HCT116 (cell line): ENCODE measurements around the gene BDH1. TPM values are rescaled to one million over a fixed set of nuclear protein-coding genes. Genes with fewer than 3 reads are reported as not detected.

Experiments used
- ATAC-seq: fragments of 200-7000 bp; cut with Tn5 transposase; 2 replicates; pipeline ENCODE4 v1.9.1; 2020; ENCODE audit warnings: mild to moderate bottlenecking, moderate library complexity
- BruUV-seq: library from RNA; stranded (reverse); fragments of 400-500 nt; replicated peaks from 2 replicates; lab custom pipeline; 2021; lab: Mats Ljungman, UMichigan
- CTCF ChIA-PET: fragments of 300-600 bp; sonication (Branson Sonifier 250); formaldehyde crosslinking; loops from one replicate; lab custom pipeline; 2021; ENCODE audit warnings: antibody characterized with exemption; lab: Charles Lee
- POLR2A ChIA-PET: fragments of 300-600, 350-600 bp; sonication (Branson Sonifier 250); formaldehyde crosslinking; loops from one replicate; lab custom pipeline; 2021; ENCODE audit warnings: antibody characterized with exemption; lab: Charles Lee
- RAD21 ChIA-PET, 2 experiments: fragments of 300-600 bp; sonication (Branson Sonifier 250); formaldehyde crosslinking; loops; one replicate each; lab custom pipeline; 2023; ENCODE audit warnings: low total read pairs in 2 of 2; ENCODE audit not compliant: uncharacterized antibody in 2 of 2, unreplicated experiment in 2 of 2, low non-redundant PET in 1 of 2; lab: Charles Lee
- DNase-seq: peaks from one replicate; pipeline ENCODE4 v3.0.0-alpha.2; 2010; ENCODE audit warnings: low read depth, low spot score
- H2AFZ ChIP-seq: fragments of 200-600 bp; shearing (Covaris generic), sonication (generic); 2 replicates; pipeline ENCODE4 v1.6.1; 2017; ENCODE audit warnings: low read depth, mixed run types, mixed read lengths, antibody characterized with exemption, low read length; ENCODE audit not compliant: poor library complexity, severe bottlenecking
- H3K27ac ChIP-seq: 2 replicates; pipeline ENCODE4 v1.5.1; 2012; ENCODE audit warnings: low read depth, low read length
- H3K27me3 ChIP-seq: fragments of 200-600 bp; sonication (generic); 2 replicates; pipeline ENCODE4 v1.6.1; 2016; ENCODE audit warnings: mixed run types, low read length, mixed read lengths; ENCODE audit not compliant: insufficient read depth
- H3K36me3 ChIP-seq, 2 experiments: fragments of 200-500 bp in 1 of 2; fragments of 200-600 bp in 1 of 2; sonication (Bioruptor generic) in 1 of 2; sonication (generic) in 1 of 2; 2 replicates each; pipeline versions ENCODE4 v1.5.1 to v1.6.1; 2014 to 2016; ENCODE audit warnings: low read length in 2 of 2, inconsistent platforms in 1 of 2, mixed read lengths in 1 of 2, mixed run types in 1 of 2; ENCODE audit not compliant: insufficient read depth in 2 of 2, control insufficient read depth in 1 of 2
- H3K4me1 ChIP-seq, 2 experiments: fragments of 200-600 bp in 1 of 2; sonication (generic) in 1 of 2; 2 replicates each; pipeline versions ENCODE4 v1.5.1 to v1.6.1; 2012 to 2017; ENCODE audit warnings: low read length in 2 of 2, inconsistent platforms in 1 of 2, mild to moderate bottlenecking in 1 of 2, mixed read lengths in 1 of 2, mixed run types in 1 of 2, moderate library complexity in 1 of 2; ENCODE audit not compliant: insufficient read depth in 2 of 2, control insufficient read depth in 1 of 2
- H3K4me2 ChIP-seq: fragments of 200-600 bp; sonication (generic); 2 replicates; pipeline ENCODE4 v1.6.1; 2017; ENCODE audit warnings: mixed run types, low read length, mixed read lengths
- H3K4me3 ChIP-seq, 2 experiments: fragments of 200-600 bp in 1 of 2; sonication (generic) in 1 of 2; replicated peaks in 1 of 2; 2 replicates each; pipeline ENCODE4 v1.5.1; 2011 to 2016; ENCODE audit warnings: low read length in 2 of 2, control low read depth in 1 of 2, low read depth in 1 of 2, mild to moderate bottlenecking in 1 of 2, mixed read lengths in 1 of 2, mixed run types in 1 of 2
- H3K79me2 ChIP-seq: fragments of 200-600 bp; sonication (generic); 2 replicates; pipeline ENCODE4 v1.6.1; 2017; ENCODE audit warnings: mild to moderate bottlenecking, mixed run types, low read length, moderate library complexity, mixed read lengths; ENCODE audit not compliant: insufficient read depth
- H3K9ac ChIP-seq: fragments of 200-600 bp; sonication (generic); 2 replicates; pipeline ENCODE4 v1.6.1; 2016; ENCODE audit warnings: low read length, mixed read lengths
- H3K9me2 ChIP-seq: fragments of 200-600 bp; sonication (generic), shearing (Covaris generic); 2 replicates; pipeline ENCODE4 v1.6.1; 2017; ENCODE audit warnings: mixed run types, mild to moderate bottlenecking, moderate library complexity; ENCODE audit not compliant: insufficient read depth
- H3K9me3 ChIP-seq, 2 experiments: fragments of 200-500 bp in 1 of 2; fragments of 200-600 bp in 1 of 2; sonication (Bioruptor generic) in 1 of 2; sonication (generic) in 1 of 2; 2 replicates each; pipeline ENCODE4 v1.6.1; 2014 to 2017; ENCODE audit warnings: low read length in 2 of 2, mixed read lengths in 2 of 2, inconsistent platforms in 1 of 2, low read depth in 1 of 2, mild to moderate bottlenecking in 1 of 2, mixed run types in 1 of 2, moderate library complexity in 1 of 2; ENCODE audit not compliant: control insufficient read depth in 1 of 2, insufficient read depth in 1 of 2
- H4K20me1 ChIP-seq: fragments of 200-600 bp; sonication (generic), shearing (Covaris generic); 2 replicates; pipeline ENCODE4 v1.6.1; 2017; ENCODE audit warnings: mixed run types, mild to moderate bottlenecking, moderate library complexity; ENCODE audit not compliant: insufficient read depth
- CBX3 ChIP-seq: IDR thresholded peaks from 2 replicates; pipeline ENCODE4 v1.6.1; 2012; ENCODE audit warnings: low read depth
- EGR1 ChIP-seq: IDR thresholded peaks from 2 replicates; pipeline ENCODE4 v1.6.1; 2012; ENCODE audit warnings: low read depth
- ELF1 ChIP-seq: IDR thresholded peaks from 2 replicates; pipeline ENCODE4 v1.6.1; 2012; ENCODE audit warnings: low read depth, borderline replicate concordance
- EZH2 ChIP-seq: fragments of 200-600 bp; sonication (generic); IDR thresholded peaks from 2 replicates; pipeline ENCODE4 v1.6.1; 2017; ENCODE audit warnings: antibody characterized with exemption, mixed run types
- FOSL1 ChIP-seq: IDR thresholded peaks from 2 replicates; pipeline ENCODE4 v1.6.1; 2012; ENCODE audit warnings: low read depth
- JUND ChIP-seq: IDR thresholded peaks from 2 replicates; pipeline ENCODE4 v1.6.1; 2012
- MAX ChIP-seq: IDR thresholded peaks from 2 replicates; pipeline ENCODE4 v1.6.1; 2012
- POLR2A ChIP-seq: IDR thresholded peaks from 2 replicates; pipeline ENCODE4 v1.7.0; 2011; ENCODE audit warnings: borderline replicate concordance; ENCODE audit not compliant: insufficient read depth, insufficient read length; ENCODE audit errors: extremely low read depth
- POLR2AphosphoS5 ChIP-seq: IDR thresholded peaks from 2 replicates; pipeline ENCODE4 v1.6.1; 2011; ENCODE audit warnings: mild to moderate bottlenecking, low read depth, low read length, moderate library complexity
- RAD21 ChIP-seq: IDR thresholded peaks from 2 replicates; pipeline ENCODE4 v1.6.1; 2012; ENCODE audit warnings: low read depth, mild to moderate bottlenecking
- REST ChIP-seq: IDR thresholded peaks from 2 replicates; pipeline ENCODE4 v1.6.1; 2012; ENCODE audit warnings: low read depth
- SIN3A ChIP-seq: IDR thresholded peaks from 2 replicates; pipeline ENCODE4 v1.6.1; 2012; ENCODE audit warnings: low read depth
- SP1 ChIP-seq: IDR thresholded peaks from 2 replicates; pipeline ENCODE4 v1.6.1; 2012; ENCODE audit warnings: low read depth
- SRF ChIP-seq: IDR thresholded peaks from 2 replicates; pipeline ENCODE4 v1.6.1; 2012; ENCODE audit warnings: low read depth
- TCF7L2 ChIP-seq: IDR thresholded peaks from 2 replicates; pipeline ENCODE4 v1.7.0; 2011; ENCODE audit warnings: borderline replicate concordance, inconsistent platforms; ENCODE audit not compliant: insufficient read depth, insufficient read length; ENCODE audit errors: extremely low read depth
- YY1 ChIP-seq: IDR thresholded peaks from 2 replicates; pipeline ENCODE4 v1.6.1; 2011; ENCODE audit warnings: low read length, low read depth, moderate library complexity, mild to moderate bottlenecking; ENCODE audit not compliant: insufficient replicate concordance; ENCODE audit errors: extremely low read depth
- ZFX ChIP-seq: fragments of 450-650 bp; IDR thresholded peaks from 2 replicates; pipeline ENCODE4 v1.6.1; 2017
- ZNF274 ChIP-seq: fragments of 200-500 bp; sonication (Bioruptor generic); IDR thresholded peaks from 2 replicates; pipeline ENCODE4 v1.6.1; 2014; ENCODE audit warnings: mild to moderate bottlenecking, low read depth, low read length, inconsistent platforms
- intact Hi-C: fragments of 100-400 bp; cut with micrococcal nuclease; formaldehyde crosslinking; loops from 2 replicates; pipeline ENCODE4 v1.10.0; 2022
- total RNA-seq: library from RNA; stranded (reverse); gene quantifications from one replicate; pipeline ENCODE4 v1.2.1, GENCODE V29; 2021; ENCODE audit not compliant: unreplicated experiment
- TF ChIP-seq, protein P1 (sequence below): IDR thresholded peaks from 2 replicates; pipeline ENCODE4 v1.6.1; 2012

Gene BDH1
- total RNA-seq, 1 experiment from 2014 or later: 26.6 TPM

GRCh38 chr3:197504229-197504628 lies 51.5 kb downstream of the BDH1 start:
- ChIA-PET CTCF (interaction anchor here (0.6 kb wide), 1 partner anchor 13 kb away, joined by 3 read pairs; no protein-coding TSS in a partner anchor), RAD21 (no interaction called here), POLR2A (no interaction called here)
- H3K79me2 ChIP-seq: no peaks in the 10 kb centered on the region
- no peak overlapping the region for H3K27ac ChIP-seq
- H3K4me1 ChIP-seq: peaks cover 8 to 26% of the 10 kb centered on the region in 2 experiments; a peak in 3 of 4 replicates
- no peaks in the 10 kb centered on the region for H3K9me2 ChIP-seq
- H3K4me2 ChIP-seq: no peak overlapping the region
- peaks cover 0 to 4% of the 10 kb centered on the region in 2 experiments; a peak in 1 of 4 replicates for H3K9me3 ChIP-seq
- H3K27me3 ChIP-seq: no peaks in the 10 kb centered on the region
- no peak overlapping the region for H3K4me3 ChIP-seq
- no peaks in the 10 kb centered on the region for H3K36me3 ChIP-seq
- intact Hi-C loops: no loop called here
- H2AFZ ChIP-seq: no peak overlapping the region
- no peaks in the 10 kb centered on the region for H4K20me1 ChIP-seq
- H3K9ac ChIP-seq: no peak overlapping the region
- no peak for TF ChIP-seq TCF7L2
- TF ChIP-seq SRF: no peak
- TF ChIP-seq ZNF274: no peak
- TF ChIP-seq FOSL1: no peak
- TF ChIP-seq SIN3A: no peak
- no peak for TF ChIP-seq REST
- TF ChIP-seq ZFX: no peak
- TF ChIP-seq YY1: no peak
- TF ChIP-seq POLR2A: no peak
- TF ChIP-seq, protein P1, sequence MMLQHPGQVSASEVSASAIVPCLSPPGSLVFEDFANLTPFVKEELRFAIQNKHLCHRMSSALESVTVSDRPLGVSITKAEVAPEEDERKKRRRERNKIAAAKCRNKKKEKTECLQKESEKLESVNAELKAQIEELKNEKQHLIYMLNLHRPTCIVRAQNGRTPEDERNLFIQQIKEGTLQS: no peak
- TF ChIP-seq ELF1: no peak
- TF ChIP-seq JUND: no peak
- no peak for TF ChIP-seq POLR2AphosphoS5
- no peak for TF ChIP-seq CBX3
- TF ChIP-seq RAD21: no peak
- TF ChIP-seq MAX: no peak
- TF ChIP-seq EZH2: no peak
- no peak for TF ChIP-seq EGR1
- no peak for TF ChIP-seq SP1
- ATAC-seq (no peak), DNase-seq (no peak)
- BruUV-seq: no TSS peak
